ENCODE results near the gene TANGO6.

DNA sequence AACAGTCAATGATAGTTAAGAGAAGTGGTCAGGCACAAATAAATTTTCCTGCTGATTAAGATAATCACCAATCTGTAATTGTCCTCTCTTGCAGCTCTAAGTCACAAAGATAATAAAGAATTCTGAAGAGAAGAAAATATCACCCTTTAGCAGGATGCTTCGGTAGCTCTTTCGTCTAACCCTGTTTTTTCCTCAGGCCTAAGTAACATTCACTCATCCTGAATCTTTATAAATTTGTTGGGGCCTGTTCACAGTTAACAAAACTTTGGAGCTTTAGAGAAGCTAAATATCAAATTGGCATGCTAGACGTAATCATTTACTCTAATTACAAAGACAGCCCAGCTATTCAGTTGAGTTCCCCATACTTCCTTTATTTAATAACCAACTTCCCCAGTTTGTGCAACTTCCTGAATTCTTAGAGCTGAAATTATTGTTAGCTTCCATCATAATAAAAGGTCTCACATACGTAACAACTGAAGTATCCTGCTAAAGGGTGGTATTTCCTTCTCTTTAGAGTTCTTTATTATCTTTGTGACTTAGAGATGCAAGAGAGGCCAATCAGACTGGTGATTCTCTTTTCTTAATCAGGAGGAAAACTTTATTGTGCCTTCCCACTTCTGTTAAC lies 118.6 kb downstream of the TANGO6 start:
- TF ChIP-seq, protein P1, sequence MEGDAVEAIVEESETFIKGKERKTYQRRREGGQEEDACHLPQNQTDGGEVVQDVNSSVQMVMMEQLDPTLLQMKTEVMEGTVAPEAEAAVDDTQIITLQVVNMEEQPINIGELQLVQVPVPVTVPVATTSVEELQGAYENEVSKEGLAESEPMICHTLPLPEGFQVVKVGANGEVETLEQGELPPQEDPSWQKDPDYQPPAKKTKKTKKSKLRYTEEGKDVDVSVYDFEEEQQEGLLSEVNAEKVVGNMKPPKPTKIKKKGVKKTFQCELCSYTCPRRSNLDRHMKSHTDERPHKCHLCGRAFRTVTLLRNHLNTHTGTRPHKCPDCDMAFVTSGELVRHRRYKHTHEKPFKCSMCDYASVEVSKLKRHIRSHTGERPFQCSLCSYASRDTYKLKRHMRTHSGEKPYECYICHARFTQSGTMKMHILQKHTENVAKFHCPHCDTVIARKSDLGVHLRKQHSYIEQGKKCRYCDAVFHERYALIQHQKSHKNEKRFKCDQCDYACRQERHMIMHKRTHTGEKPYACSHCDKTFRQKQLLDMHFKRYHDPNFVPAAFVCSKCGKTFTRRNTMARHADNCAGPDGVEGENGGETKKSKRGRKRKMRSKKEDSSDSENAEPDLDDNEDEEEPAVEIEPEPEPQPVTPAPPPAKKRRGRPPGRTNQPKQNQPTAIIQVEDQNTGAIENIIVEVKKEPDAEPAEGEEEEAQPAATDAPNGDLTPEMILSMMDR (IDR thresholded peaks at IDR 0.05) = no peak
- TF ChIP-seq ZFX (IDR thresholded peaks at IDR 0.05; ENCODE audit: borderline replicate concordance) = no peak
